GM12878 (cell line): ENCODE data around the gene FANK1. TPM values are rescaled to one million over a fixed set of nuclear protein-coding genes. Genes with fewer than 3 reads are reported as not detected.

Experiments used
- ATAC-seq: fragments of 200-7000 bp; cut with Tn5 transposase; 3 replicates; pipeline ENCODE4 v1.9.1; 2020; ENCODE audit warnings: mild to moderate bottlenecking, moderate library complexity
- BruUV-seq: library from RNA; stranded (reverse); fragments of 400-500 nt; replicated peaks from 2 replicates; lab custom pipeline; 2021; lab: Mats Ljungman, UMichigan
- CTCF ChIA-PET: fragments of 300-600 bp; sonication (Branson Sonifier 250); formaldehyde crosslinking; extraction: SDS; loops from one replicate; lab custom pipeline; 2021; ENCODE audit warnings: inconsistent platforms; lab: Yijun Ruan, JAX
- POLR2A ChIA-PET: fragments of 350-600 bp; formaldehyde crosslinking; extraction: SDS; loops from one replicate; lab custom pipeline; 2021; ENCODE audit warnings: inconsistent platforms; lab: Charles Lee
- RAD21 ChIA-PET: fragments of 300-600 bp; sonication (Branson Sonifier 250); formaldehyde crosslinking; loops from one replicate; lab custom pipeline; 2023; ENCODE audit warnings: antibody characterized with exemption; ENCODE audit not compliant: unreplicated experiment; lab: Charles Lee
- SMC1A ChIA-PET: fragments of 300-600 bp; sonication (Branson Sonifier 250); formaldehyde crosslinking; loops from one replicate; lab custom pipeline; 2023; ENCODE audit not compliant: unreplicated experiment, uncharacterized antibody; lab: Charles Lee
- DNase-seq: peaks from one replicate; pipeline ENCODE4 v3.0.0-alpha.2; 2011; ENCODE audit warnings: low read depth, low spot score
- FAIRE-seq: peaks from 3 replicates; lab custom pipeline; 2011; peaks lifted over from hg19 to GRCh38; lab: Jason Lieb, UNC
- H2AFZ ChIP-seq: 2 replicates; pipeline ENCODE4 v1.6.0; 2011; ENCODE audit warnings: low read depth, low read length, control low read depth; ENCODE audit not compliant: control insufficient read depth
- H3K27ac ChIP-seq: 2 replicates; pipeline ENCODE4 v1.5.1; 2011; ENCODE audit warnings: control low read depth; ENCODE audit not compliant: control insufficient read depth, insufficient read depth
- H3K27me3 ChIP-seq, 2 experiments: replicated peaks in 1 of 2; 2 replicates each; pipeline versions ENCODE4 v1.6.0 to v1.6.1; 2011; ENCODE audit warnings: low read length in 1 of 2; ENCODE audit not compliant: control insufficient read depth in 2 of 2, insufficient read depth in 2 of 2
- H3K36me3 ChIP-seq, 2 experiments: 2 replicates each; pipeline ENCODE4 v1.5.1; 2011; ENCODE audit warnings: low read length in 1 of 2; ENCODE audit not compliant: control insufficient read depth in 2 of 2, insufficient read depth in 2 of 2
- H3K4me1 ChIP-seq: 2 replicates; pipeline ENCODE4 v1.6.1; 2011; ENCODE audit warnings: mild to moderate bottlenecking, low read length, moderate library complexity, mixed read lengths; ENCODE audit not compliant: control insufficient read depth, insufficient read depth
- H3K4me2 ChIP-seq: 2 replicates; pipeline ENCODE4 v1.6.0; 2011; ENCODE audit warnings: control low read depth; ENCODE audit not compliant: control insufficient read depth, insufficient read depth
- H3K4me3 ChIP-seq: fragments of 200-600 bp; sonication (generic); 2 replicates; pipeline ENCODE4 v1.5.1; 2016
- H3K79me2 ChIP-seq: 2 replicates; pipeline ENCODE4 v1.6.0; 2011; ENCODE audit warnings: low read length; ENCODE audit not compliant: control insufficient read depth, insufficient read depth
- H3K9ac ChIP-seq: 2 replicates; pipeline ENCODE4 v1.8.0; 2011; ENCODE audit warnings: low read length, control low read depth, mixed read lengths; ENCODE audit not compliant: control insufficient read depth, insufficient read depth
- H3K9me3 ChIP-seq: replicated peaks from 3 replicates; pipeline ENCODE4 v1.5.1; 2011; ENCODE audit warnings: mild to moderate bottlenecking, low read length; ENCODE audit not compliant: control insufficient read depth, insufficient read depth
- H4K20me1 ChIP-seq: 2 replicates; pipeline ENCODE4 v1.6.0; 2011; ENCODE audit not compliant: control insufficient read depth, insufficient read depth
- DPF2 ChIP-seq: fragments of 450-650 bp; IDR thresholded peaks from 2 replicates; pipeline ENCODE4 v1.6.1; 2017; ENCODE audit warnings: mild to moderate bottlenecking
- EGR1 ChIP-seq, 2 experiments: IDR thresholded peaks; 1 replicate in 1 of 2; 2 replicates in 1 of 2; pipeline ENCODE4 v1.6.1; 2011 to 2012; ENCODE audit warnings: low read depth in 2 of 2, low read length in 2 of 2, borderline replicate concordance in 1 of 2, mild to moderate bottlenecking in 1 of 2, moderate library complexity in 1 of 2
- HCFC1 ChIP-seq: fragments of 150-350 bp; IDR thresholded peaks from 2 replicates; pipeline ENCODE4 v1.6.1; 2014; ENCODE audit warnings: low read length
- IKZF2 ChIP-seq, 2 experiments: fragments of 450-650 bp; IDR thresholded peaks; 2 replicates each; pipeline ENCODE4 v1.6.1; 2017; ENCODE audit warnings: mild to moderate bottlenecking in 2 of 2, moderate library complexity in 2 of 2
- IRF4 ChIP-seq: IDR thresholded peaks from 2 replicates; pipeline ENCODE4 v1.6.1; 2011; ENCODE audit warnings: low read depth, low read length
- MYB ChIP-seq: fragments of 150-350 bp; IDR thresholded peaks from 2 replicates; pipeline ENCODE4 v1.6.1; 2014; ENCODE audit warnings: mild to moderate bottlenecking, low read depth, low read length, borderline replicate concordance
- PAX8 ChIP-seq: fragments of 450-650 bp; IDR thresholded peaks from 2 replicates; pipeline ENCODE4 v1.6.1; 2017; ENCODE audit warnings: mild to moderate bottlenecking, moderate library complexity
- RAD51 ChIP-seq: fragments of 450-650 bp; IDR thresholded peaks from 2 replicates; pipeline ENCODE4 v1.6.1; 2016; ENCODE audit warnings: moderate library complexity, mild to moderate bottlenecking, inconsistent platforms
- RELA ChIP-seq: fragments of 450-650 bp; IDR thresholded peaks from 2 replicates; pipeline ENCODE4 v1.8.0; 2014; ENCODE audit warnings: borderline replicate concordance; ENCODE audit not compliant: partially characterized antibody
- ZNF274 ChIP-seq: IDR thresholded peaks from one replicate; pipeline ENCODE4 v1.8.0; 2011; ENCODE audit not compliant: insufficient read length, insufficient read depth
- ZSCAN29 ChIP-seq: fragments of 450-650 bp; IDR thresholded peaks from 2 replicates; pipeline ENCODE4 v1.6.1; 2017; ENCODE audit warnings: mild to moderate bottlenecking, moderate library complexity
- WGBS: methylation state at CpG from one replicate; pipeline ENCODE4 v1.1.6; 2016; ENCODE audit warnings: low lambda C conversion rate; ENCODE audit not compliant: insufficient replicate concordance, insufficient coverage; ENCODE audit errors: missing lambda C conversion rate; 5-methylcytosine and 5-hydroxymethylcytosine counted together
- in situ Hi-C: fragments of 300-500 bp; cut with MboI; formaldehyde crosslinking; loops from 9 replicates; pipeline ENCODE4 v1.14.3; 2018; ENCODE audit warnings: mixed read lengths
- intact Hi-C: fragments of 100-400 bp; cut with micrococcal nuclease; formaldehyde crosslinking; loops from one replicate; pipeline ENCODE4 v1.14.2; 2022; ENCODE audit not compliant: unreplicated experiment
- polyA plus RNA-seq, 11 experiments: library from polyadenylated mRNA; depleted of rRNA in 4 of 11; unstranded in 6 of 11; stranded (reverse) in 5 of 11; fragments of >200 nt; fragmentation: Nextera tagmentation in 4 of 11; fragmentation: Illumina TruSeq in 1 of 11; extraction: Ambion mirVana in 4 of 11; extraction: Trizol in 1 of 11; gene quantifications; 1 replicate in 1 of 11; 2 replicates in 10 of 11; pipeline versions ENCODE4 v1.2.1 to v1.2.3, GENCODE V29; 2011 to 2016; ENCODE audit warnings: inconsistent platforms in 2 of 11, missing spikeins in 2 of 11, low read depth in 1 of 11
- total RNA-seq, 4 experiments: library from RNA; depleted of rRNA in 3 of 4; stranded (reverse); fragments of >200 nt in 3 of 4; fragmentation: Illumina TruSeq in 1 of 4; extraction: Trizol in 1 of 4; gene quantifications; 2 replicates each; pipeline versions ENCODE4 v1.2.1 to v1.2.3, GENCODE V29; 2013 to 2021
- TF ChIP-seq, protein P1 (sequence below): fragments of 450-650 bp; formaldehyde crosslinking; IDR thresholded peaks from 2 replicates; pipeline ENCODE4 v1.5.0; 2022; ENCODE audit warnings: mild to moderate bottlenecking, missing genetic modification characterization
- TF ChIP-seq, protein P2 (sequence below): IDR thresholded peaks from 2 replicates; pipeline ENCODE4 v1.6.1; 2011; ENCODE audit warnings: borderline replicate concordance, low read depth, mild to moderate bottlenecking, moderate library complexity, mixed read lengths, low read length; ENCODE audit not compliant: insufficient read depth; ENCODE audit errors: extremely low read length

Gene FANK1
- total and polyA plus RNA-seq, 10 of the 15 experiments (the other 5 are each of a cell fraction or from before 2014, with no cell fraction given), result 0.07 to 0.16 (median 0.13) TPM; not detected in 6

DNA sequence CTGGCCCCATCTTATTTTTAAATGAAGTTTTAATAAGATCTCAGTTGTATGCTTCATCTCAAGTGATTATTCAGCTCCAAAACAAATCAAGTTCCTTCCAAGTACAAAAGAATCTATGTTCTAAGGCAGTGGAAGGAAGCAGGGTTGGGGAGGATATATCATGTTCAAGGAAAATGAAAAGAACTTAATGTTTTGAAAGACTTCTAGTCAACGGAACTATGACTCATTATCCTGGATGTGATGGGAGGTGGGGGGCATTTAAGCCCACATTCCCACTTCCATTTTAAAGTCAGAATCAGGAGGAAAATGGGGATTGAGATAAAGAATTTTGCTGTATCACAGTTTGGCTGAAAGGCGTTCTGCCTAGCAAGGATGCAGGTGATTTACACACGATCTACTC, 59.4 kb downstream of the FANK1 start:
- H3K4me2 ChIP-seq, result no peak overlapping the region

DNA sequence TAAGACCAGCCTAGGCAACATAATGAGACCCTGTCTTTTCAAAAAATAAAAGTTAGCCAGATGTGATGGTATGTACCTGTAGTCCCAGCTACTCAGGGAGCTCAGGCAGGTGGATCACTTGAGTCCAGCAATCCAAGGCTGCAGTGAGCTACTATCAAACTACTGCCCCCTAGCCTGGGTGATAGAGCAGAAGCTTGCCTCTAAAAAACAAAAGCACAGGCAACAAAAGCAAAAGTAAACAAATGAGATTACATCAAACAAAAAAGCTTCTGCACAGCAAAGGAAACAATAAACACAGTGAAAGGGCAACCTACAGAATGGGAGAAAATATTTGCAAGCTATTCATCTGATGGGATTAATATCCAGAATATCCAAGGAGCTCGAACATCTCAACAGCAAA, 65.4 kb downstream of the FANK1 start:
- no peaks in the 10 kb centered on the region for H3K9me3 ChIP-seq
- ChIA-PET CTCF (no interaction called here), POLR2A (no interaction called here), RAD21 (no interaction called here), SMC1A (interaction anchor here (0.5 kb wide), 1 partner anchor 92 kb away, joined by 3 read pairs; no protein-coding TSS in a partner anchor)
- intact Hi-C loops (no loop called here), in situ Hi-C loops (no loop called here)
- no peak overlapping the region for H2AFZ ChIP-seq
- no TSS peak for BruUV-seq
- no peak for ATAC-seq
- no peak for FAIRE-seq
- WGBS, result 0% methylated on average over 1 of the region's 1 CpG
- H3K79me2 ChIP-seq, result no peaks in the 10 kb centered on the region
- H3K4me3 ChIP-seq, result no peak overlapping the region
- H3K4me1 ChIP-seq, result no peaks in the 10 kb centered on the region
- H3K36me3 ChIP-seq, result no peaks in the 10 kb centered on the region
- no peak overlapping the region for H3K27ac ChIP-seq
- no peaks in the 10 kb centered on the region for H4K20me1 ChIP-seq
- H3K9ac ChIP-seq, result no peak overlapping the region
- no peak overlapping the region for H3K4me2 ChIP-seq
- no peak for DNase-seq
- H3K27me3 ChIP-seq, result no peaks in the 10 kb centered on the region
- TF ChIP-seq DPF2 (no peak), ZSCAN29 (no peak), MYB (no peak), IKZF2 (IDR thresholded peaks at IDR 0.05) (no peak), RELA (no peak), PAX8 (no peak)
- TF ChIP-seq, protein P1, sequence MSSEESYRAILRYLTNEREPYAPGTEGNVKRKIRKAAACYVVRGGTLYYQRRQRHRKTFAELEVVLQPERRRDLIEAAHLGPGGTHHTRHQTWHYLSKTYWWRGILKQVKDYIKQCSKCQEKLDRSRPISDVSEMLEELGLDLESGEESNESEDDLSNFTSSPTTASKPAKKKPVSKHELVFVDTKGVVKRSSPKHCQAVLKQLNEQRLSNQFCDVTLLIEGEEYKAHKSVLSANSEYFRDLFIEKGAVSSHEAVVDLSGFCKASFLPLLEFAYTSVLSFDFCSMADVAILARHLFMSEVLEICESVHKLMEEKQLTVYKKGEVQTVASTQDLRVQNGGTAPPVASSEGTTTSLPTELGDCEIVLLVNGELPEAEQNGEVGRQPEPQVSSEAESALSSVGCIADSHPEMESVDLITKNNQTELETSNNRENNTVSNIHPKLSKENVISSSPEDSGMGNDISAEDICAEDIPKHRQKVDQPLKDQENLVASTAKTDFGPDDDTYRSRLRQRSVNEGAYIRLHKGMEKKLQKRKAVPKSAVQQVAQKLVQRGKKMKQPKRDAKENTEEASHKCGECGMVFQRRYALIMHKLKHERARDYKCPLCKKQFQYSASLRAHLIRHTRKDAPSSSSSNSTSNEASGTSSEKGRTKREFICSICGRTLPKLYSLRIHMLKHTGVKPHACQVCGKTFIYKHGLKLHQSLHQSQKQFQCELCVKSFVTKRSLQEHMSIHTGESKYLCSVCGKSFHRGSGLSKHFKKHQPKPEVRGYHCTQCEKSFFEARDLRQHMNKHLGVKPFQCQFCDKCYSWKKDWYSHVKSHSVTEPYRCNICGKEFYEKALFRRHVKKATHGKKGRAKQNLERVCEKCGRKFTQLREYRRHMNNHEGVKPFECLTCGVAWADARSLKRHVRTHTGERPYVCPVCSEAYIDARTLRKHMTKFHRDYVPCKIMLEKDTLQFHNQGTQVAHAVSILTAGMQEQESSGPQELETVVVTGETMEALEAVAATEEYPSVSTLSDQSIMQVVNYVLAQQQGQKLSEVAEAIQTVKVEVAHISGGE (CRISPR knock-in tag), result no peak
- TF ChIP-seq, protein P2, sequence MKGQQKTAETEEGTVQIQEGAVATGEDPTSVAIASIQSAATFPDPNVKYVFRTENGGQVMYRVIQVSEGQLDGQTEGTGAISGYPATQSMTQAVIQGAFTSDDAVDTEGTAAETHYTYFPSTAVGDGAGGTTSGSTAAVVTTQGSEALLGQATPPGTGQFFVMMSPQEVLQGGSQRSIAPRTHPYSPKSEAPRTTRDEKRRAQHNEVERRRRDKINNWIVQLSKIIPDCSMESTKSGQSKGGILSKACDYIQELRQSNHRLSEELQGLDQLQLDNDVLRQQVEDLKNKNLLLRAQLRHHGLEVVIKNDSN, result no peak

More for the DNA sequence above, 59.4 kb downstream of the FANK1 start:
- Histone ChIP-seq H3K36me3 (no peaks in the 10 kb centered on the region), H2AFZ (no peak overlapping the region), H3K79me2 (no peaks in the 10 kb centered on the region), H3K9ac (no peak overlapping the region), H4K20me1 (no peaks in the 10 kb centered on the region), H3K9me3 (peaks cover 2% of the 10 kb centered on the region; the same call in 2 of the 3 replicates), H3K27ac (no peak overlapping the region)
- ATAC-seq, result no peak
- WGBS, result 27% methylated on average over 3 of the region's 3 CpGs
- ChIA-PET RAD21 (interaction anchor here (1.4 kb wide), 1 partner anchor 87 kb away, joined by 7 read pairs; no protein-coding TSS in a partner anchor), SMC1A (no interaction called here)
- DNase-seq, result no peak
- in situ Hi-C loops, result no loop called here
- FAIRE-seq, result no peak
- BruUV-seq, result no TSS peak
- no peak for TF ChIP-seq EGR1 (IDR thresholded peaks at IDR 0.05; ENCODE audit: borderline replicate concordance in 1 of 2, low read depth in 2 of 2, low read length in 2 of 2)
- no peak for TF ChIP-seq ZNF274
- no peak for TF ChIP-seq HCFC1
- TF ChIP-seq IRF4, result no peak
- no peak for TF ChIP-seq RAD51
- TF ChIP-seq, all 136 proteins: peak for 0
- intact Hi-C loops, result no loop called here
- POLR2A ChIA-PET, result interaction anchor here (0.5 kb wide), 1 partner anchor 1405 kb away, joined by 5 read pairs; no protein-coding TSS in a partner anchor
- no peaks in the 10 kb centered on the region for H3K27me3 ChIP-seq
- H3K4me1 ChIP-seq, result no peaks in the 10 kb centered on the region
- CTCF ChIA-PET, result no interaction called here
- no peak overlapping the region for H3K4me3 ChIP-seq
